GM23338 (cell line): ENCODE measurements around the gene AP3M1. TPM values are rescaled to one million over a fixed set of nuclear protein-coding genes. Genes with fewer than 3 reads are reported as not detected.

Experiments used
- ATAC-seq: fragments of 200-7000 bp; cut with Tn5 transposase; 3 replicates; pipeline ENCODE4 v1.9.1; 2020
- DNase-seq: peaks from one replicate; pipeline ENCODE4 v3.0.0-alpha.2; 2015; ENCODE audit warnings: low spot score
- H2AFZ ChIP-seq: fragments of 200-600 bp; sonication (generic); 2 replicates; pipeline ENCODE4 v1.8.0; 2016; ENCODE audit warnings: antibody characterized with exemption, mild to moderate bottlenecking, moderate library complexity
- H3F3A ChIP-seq: fragments of 200-600 bp; sonication (generic); replicated peaks from 2 replicates; pipeline ENCODE4 v1.8.0; 2017; ENCODE audit warnings: antibody characterized with exemption, mixed run types, low read depth
- H3K27ac ChIP-seq: fragments of 200-600 bp; sonication (generic); 2 replicates; pipeline ENCODE4 v1.6.1; 2016; ENCODE audit warnings: low read depth
- H3K27me3 ChIP-seq: fragments of 200-600 bp; sonication (generic); 2 replicates; pipeline ENCODE4 v1.8.0; 2016; ENCODE audit warnings: mild to moderate bottlenecking, mixed run types, moderate library complexity; ENCODE audit not compliant: insufficient read depth
- H3K36me3 ChIP-seq: fragments of 200-600 bp; sonication (generic); 2 replicates; pipeline ENCODE4 v1.8.0; 2016; ENCODE audit warnings: mild to moderate bottlenecking; ENCODE audit not compliant: insufficient read depth
- H3K4me1 ChIP-seq: fragments of 200-600 bp; sonication (generic); 2 replicates; pipeline ENCODE4 v1.8.0; 2016; ENCODE audit warnings: mild to moderate bottlenecking, moderate library complexity; ENCODE audit not compliant: insufficient read depth
- H3K4me2 ChIP-seq: fragments of 200-600 bp; sonication (generic); 2 replicates; pipeline ENCODE4 v1.7.1; 2017; ENCODE audit warnings: mixed run types
- H3K4me3 ChIP-seq: fragments of 200-600 bp; sonication (generic); 2 replicates; pipeline ENCODE4 v1.6.1; 2016; ENCODE audit warnings: mixed run types
- H3K79me2 ChIP-seq: fragments of 200-600 bp; sonication (generic); replicated peaks from 2 replicates; pipeline ENCODE4 v1.8.0; 2017; ENCODE audit warnings: mild to moderate bottlenecking; ENCODE audit not compliant: insufficient read depth
- H3K9me2 ChIP-seq: fragments of 200-600 bp; sonication (generic); 2 replicates; pipeline ENCODE4 v1.8.0; 2017; ENCODE audit not compliant: insufficient read depth
- H4K20me1 ChIP-seq: fragments of 200-600 bp; sonication (generic); replicated peaks from 2 replicates; pipeline ENCODE4 v1.8.0; 2017; ENCODE audit warnings: mild to moderate bottlenecking; ENCODE audit not compliant: insufficient read depth
- H3K27ac Mint-ChIP-seq: 2 replicates; pipeline ENCODE4 v1.8.0; 2020; ENCODE audit warnings: inconsistent platforms, mild to moderate bottlenecking, moderate library complexity, mixed read lengths
- H3K27me3 Mint-ChIP-seq: 3 replicates; pipeline ENCODE4 v1.8.0; 2022; ENCODE audit warnings: low read depth, mild to moderate bottlenecking, moderate library complexity, mixed read lengths, inconsistent platforms; ENCODE audit not compliant: insufficient read depth, poor library complexity
- H3K36me3 Mint-ChIP-seq: 3 replicates; pipeline ENCODE4 v1.8.0; 2021; ENCODE audit warnings: low read depth, mild to moderate bottlenecking, inconsistent platforms, moderate library complexity, mixed read lengths
- H3K4me1 Mint-ChIP-seq: 3 replicates; pipeline ENCODE4 v1.8.0; 2020; ENCODE audit warnings: mild to moderate bottlenecking, inconsistent platforms, mixed read lengths
- H3K4me3 Mint-ChIP-seq: 3 replicates; pipeline ENCODE4 v1.8.0; 2021; ENCODE audit warnings: moderate library complexity, mild to moderate bottlenecking, inconsistent platforms, mixed read lengths
- H3K9me3 Mint-ChIP-seq: 3 replicates; pipeline ENCODE4 v1.8.0; 2020; ENCODE audit warnings: moderate library complexity, mild to moderate bottlenecking, inconsistent platforms, mixed read lengths
- CREB1 ChIP-seq: fragments of 250-450 bp; sonication (Bioruptor Pico); IDR thresholded peaks from 2 replicates; pipeline ENCODE4 v1.5.0; 2020; ENCODE audit warnings: low read depth, mild to moderate bottlenecking, moderate library complexity
- CTCF ChIP-seq, 2 experiments: fragments of 200-600 bp in 1 of 2; sonication (generic) in 1 of 2; conservative IDR thresholded peaks; 2 replicates each; pipeline versions ENCODE4 v1.5.1 to v1.6.1; 2016 to 2017; ENCODE audit warnings: antibody characterized with exemption in 2 of 2, low read depth in 2 of 2, mild to moderate bottlenecking in 2 of 2, moderate library complexity in 1 of 2
- ETS1 ChIP-seq: IDR thresholded peaks from 2 replicates; pipeline ENCODE4 v1.6.1; 2016; ENCODE audit warnings: antibody characterized with exemption
- EZH2 ChIP-seq: fragments of 200-600 bp; sonication (generic); IDR thresholded peaks from one replicate; pipeline ENCODE4 v1.8.0; 2017; ENCODE audit warnings: antibody characterized with exemption, mild to moderate bottlenecking, low read depth; ENCODE audit not compliant: unreplicated experiment
- EZH2phosphoT487 ChIP-seq: fragments of 200-600 bp; sonication (generic); IDR thresholded peaks from one replicate; pipeline ENCODE4 v1.8.1; 2018; ENCODE audit warnings: antibody characterized with exemption; ENCODE audit not compliant: unreplicated experiment
- JUNB ChIP-seq: IDR thresholded peaks from one replicate; pipeline ENCODE4 v1.6.1; 2016; ENCODE audit warnings: antibody characterized with exemption; ENCODE audit not compliant: unreplicated experiment
- NANOG ChIP-seq: IDR thresholded peaks from 2 replicates; pipeline ENCODE4 v1.6.1; 2016; ENCODE audit warnings: antibody characterized with exemption, borderline replicate concordance
- POLR2AphosphoS5 ChIP-seq: IDR thresholded peaks from 2 replicates; pipeline ENCODE4 v1.6.1; 2016; ENCODE audit warnings: antibody characterized with exemption, low read depth
- STAT1 ChIP-seq: IDR thresholded peaks from one replicate; pipeline ENCODE4 v1.6.1; 2016; ENCODE audit warnings: antibody characterized with exemption; ENCODE audit not compliant: unreplicated experiment
- ZNF114 ChIP-seq: fragments of 250-450 bp; sonication (Bioruptor Pico); IDR thresholded peaks from 2 replicates; pipeline ENCODE4 v1.5.0; 2020; ENCODE audit warnings: mild to moderate bottlenecking, moderate library complexity
- ZNF331 ChIP-seq: fragments of 250-450 bp; sonication (Bioruptor Pico); IDR thresholded peaks from 2 replicates; pipeline ENCODE4 v1.5.0; 2020; ENCODE audit warnings: low read depth, mild to moderate bottlenecking, moderate library complexity
- polyA plus RNA-seq: library from polyadenylated mRNA; unstranded; fragments of >200 nt; fragmentation: Nextera tagmentation; extraction: Ambion mirVana; gene quantifications from 2 replicates; pipeline ENCODE4 v1.2.1, GENCODE V29; 2016
- total RNA-seq: library from RNA; depleted of rRNA; stranded (reverse); fragments of >200 nt; shearing (Covaris generic); gene quantifications from 2 replicates; pipeline ENCODE4 v1.2.3, GENCODE V29; 2014

The AP3M1 gene
- total and polyA plus RNA-seq, 2 experiments from 2014 or later: 13.8 to 41.7 TPM

GRCh38 chr10:74084955-74085354, 65.7 kb downstream of the AP3M1 start:
- H3K9me3 Mint-ChIP-seq: no peaks in the 10 kb centered on the region
- peaks cover 25% of the 10 kb centered on the region for H3K79me2 ChIP-seq
- H3K9me2 ChIP-seq: no peaks in the 10 kb centered on the region

GRCh38 chr10:74083304-74083703, 67.3 kb downstream of the AP3M1 start:
- no peak overlapping the region for H3K27ac Mint-ChIP-seq
- no peak overlapping the region for H3K4me3 Mint-ChIP-seq
- ATAC-seq: no peak
- TF ChIP-seq NANOG: no peak
- TF ChIP-seq CREB1 (CRISPR knock-in tag): no peak
- no peak for TF ChIP-seq ZNF114 (CRISPR knock-in tag)
- no peak for TF ChIP-seq EZH2
- TF ChIP-seq ETS1: no peak

More at GRCh38 chr10:74084955-74085354, 65.7 kb downstream of the AP3M1 start:
- Histone ChIP-seq H3K27ac (no peak overlapping the region), H3K4me2 (no peak overlapping the region), H3F3A (0 out of 2 replicates have a peak, but pooled peaks cover 7% of the 10 kb centered on the region), H3K4me1 (peaks cover 10% of the 10 kb centered on the region), H3K4me3 (no peak overlapping the region), H3K36me3 (peaks cover 26% of the 10 kb centered on the region; the same call in 1 of the 2 replicates), H4K20me1 (peaks cover 4% of the 10 kb centered on the region; the same call in 1 of the 2 replicates), H3K27me3 (no peaks in the 10 kb centered on the region), H2AFZ (no peak overlapping the region)
- Mint-ChIP-seq H3K27me3 (peaks cover 3% of the 10 kb centered on the region), H3K4me1 (peaks cover 16% of the 10 kb centered on the region), H3K4me3 (no peak overlapping the region), H3K36me3 (peaks cover 79% of the 10 kb centered on the region), H3K27ac (no peak overlapping the region)
- TF ChIP-seq ETS1: no peak
- no peak for TF ChIP-seq STAT1
- no peak for TF ChIP-seq POLR2AphosphoS5
- TF ChIP-seq EZH2phosphoT487: no peak
- TF ChIP-seq JUNB: no peak
- no peak for TF ChIP-seq ZNF114 (CRISPR knock-in tag)
- no peak for TF ChIP-seq ZNF331 (CRISPR knock-in tag)
- TF ChIP-seq CTCF (conservative IDR thresholded peaks at IDR 0.05; ENCODE audit: low read depth in 2 of 2): no peak
- ATAC-seq: no peak
- DNase-seq: no peak

More at GRCh38 chr10:74083304-74083703, 67.3 kb downstream of the AP3M1 start:
- Mint-ChIP-seq H3K27me3 (peaks cover 3% of the 10 kb centered on the region), H3K36me3 (peaks cover 62% of the 10 kb centered on the region), H3K4me1 (peaks cover 30% of the 10 kb centered on the region), H3K9me3 (no peaks in the 10 kb centered on the region)
- DNase-seq: no peak
- H4K20me1 ChIP-seq: peaks cover 4% of the 10 kb centered on the region; the same call in 1 of the 2 replicates
- H3K36me3 ChIP-seq: peaks cover 12% of the 10 kb centered on the region; the same call in 1 of the 2 replicates
- no peak overlapping the region for H3K4me2 ChIP-seq
- H3K4me1 ChIP-seq: peaks cover 27% of the 10 kb centered on the region
- no peak overlapping the region for H2AFZ ChIP-seq
- 0 out of 2 replicates have a peak, but pooled peaks cover 7% of the 10 kb centered on the region for H3F3A ChIP-seq
- no peak overlapping the region for H3K27ac ChIP-seq
- H3K9me2 ChIP-seq: no peaks in the 10 kb centered on the region
- peaks cover 27% of the 10 kb centered on the region for H3K79me2 ChIP-seq
- no peak overlapping the region for H3K4me3 ChIP-seq
- no peaks in the 10 kb centered on the region for H3K27me3 ChIP-seq
